ENCODE data around the gene MAD1L1. TPM values are rescaled to one million over a fixed set of nuclear protein-coding genes. Genes with fewer than 3 reads are reported as not detected.

Gene MAD1L1
- total RNA-seq, 4 donors from 2014 or later: 21.0 to 49.7 (median 29.8) TPM

DNA sequence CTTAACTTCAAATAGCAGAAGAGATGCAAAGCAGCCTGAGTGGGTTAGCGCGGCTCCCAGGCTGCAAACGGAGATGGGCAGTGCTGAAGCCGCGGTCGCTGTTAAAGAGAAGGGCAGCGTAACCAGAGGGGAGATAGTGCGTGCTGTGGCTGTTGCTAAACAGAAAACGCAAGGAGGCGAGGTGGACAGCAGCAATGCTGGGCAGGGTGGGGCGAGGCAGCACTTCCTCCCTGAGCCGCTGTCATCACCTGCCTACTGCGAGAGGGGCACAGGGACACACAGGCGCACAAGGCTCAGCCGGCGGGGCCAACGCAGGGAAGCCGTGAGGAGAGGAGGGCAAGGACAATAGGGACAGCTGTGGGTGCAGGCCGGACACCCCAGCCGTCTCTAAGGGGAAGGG lies 137.3 kb downstream of the MAD1L1 start:
- TF ChIP-seq, protein P1, sequence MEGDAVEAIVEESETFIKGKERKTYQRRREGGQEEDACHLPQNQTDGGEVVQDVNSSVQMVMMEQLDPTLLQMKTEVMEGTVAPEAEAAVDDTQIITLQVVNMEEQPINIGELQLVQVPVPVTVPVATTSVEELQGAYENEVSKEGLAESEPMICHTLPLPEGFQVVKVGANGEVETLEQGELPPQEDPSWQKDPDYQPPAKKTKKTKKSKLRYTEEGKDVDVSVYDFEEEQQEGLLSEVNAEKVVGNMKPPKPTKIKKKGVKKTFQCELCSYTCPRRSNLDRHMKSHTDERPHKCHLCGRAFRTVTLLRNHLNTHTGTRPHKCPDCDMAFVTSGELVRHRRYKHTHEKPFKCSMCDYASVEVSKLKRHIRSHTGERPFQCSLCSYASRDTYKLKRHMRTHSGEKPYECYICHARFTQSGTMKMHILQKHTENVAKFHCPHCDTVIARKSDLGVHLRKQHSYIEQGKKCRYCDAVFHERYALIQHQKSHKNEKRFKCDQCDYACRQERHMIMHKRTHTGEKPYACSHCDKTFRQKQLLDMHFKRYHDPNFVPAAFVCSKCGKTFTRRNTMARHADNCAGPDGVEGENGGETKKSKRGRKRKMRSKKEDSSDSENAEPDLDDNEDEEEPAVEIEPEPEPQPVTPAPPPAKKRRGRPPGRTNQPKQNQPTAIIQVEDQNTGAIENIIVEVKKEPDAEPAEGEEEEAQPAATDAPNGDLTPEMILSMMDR (IDR thresholded peaks at IDR 0.05; ENCODE audit: low read depth): no peak

DNA sequence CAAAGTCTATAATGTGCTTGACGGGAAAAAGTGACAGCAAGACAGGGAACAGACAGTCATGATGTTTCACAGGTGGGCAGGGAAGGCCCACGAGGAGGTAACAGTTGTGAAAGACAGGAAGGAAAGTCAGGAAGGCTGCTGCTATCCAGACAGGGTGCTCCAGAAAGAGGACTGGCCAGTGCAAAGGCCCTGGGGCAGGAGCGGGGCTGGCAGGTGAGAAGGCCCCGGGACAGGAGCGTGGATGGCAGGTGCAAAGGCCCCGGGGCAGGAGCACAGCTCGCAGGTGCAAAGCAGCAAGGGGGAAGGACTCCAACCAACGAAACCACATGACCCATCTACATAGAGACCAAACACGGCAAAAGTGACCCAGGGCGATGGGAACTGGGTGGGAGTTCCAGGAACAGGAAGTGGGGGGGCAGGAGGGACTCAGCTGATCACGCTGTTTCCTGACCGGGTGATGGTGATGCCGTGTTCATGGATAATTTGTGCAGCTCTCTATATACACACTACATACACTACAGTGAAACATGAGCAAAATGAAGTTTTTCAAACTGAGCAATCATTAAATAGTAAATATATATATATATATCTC lies 138.2 kb downstream of the MAD1L1 start:
- TF ChIP-seq, protein P1 (IDR thresholded peaks at IDR 0.05; ENCODE audit: low read depth): no peak

DNA sequence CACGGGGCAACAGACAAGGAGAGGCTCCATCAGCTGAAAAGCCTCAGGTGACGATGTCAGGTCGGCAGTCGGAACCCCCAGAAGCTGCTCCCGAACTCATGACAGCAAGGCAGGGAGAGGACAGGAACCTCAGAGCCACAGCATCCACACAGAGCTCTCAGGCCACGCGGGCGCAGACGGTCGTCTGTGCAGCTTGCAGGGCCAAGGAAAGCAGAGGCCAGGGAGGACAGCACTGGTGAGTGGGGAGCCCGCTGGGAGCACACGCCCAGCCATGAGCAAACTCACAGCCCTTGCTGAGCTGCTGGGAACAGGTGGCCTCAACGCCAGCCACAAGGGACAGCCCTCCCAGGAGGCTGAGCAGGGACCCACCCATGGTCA lies 138.9 kb downstream of the MAD1L1 start:
- TF ChIP-seq, protein P1 (IDR thresholded peaks at IDR 0.05; ENCODE audit: low read depth): no peak

DNA sequence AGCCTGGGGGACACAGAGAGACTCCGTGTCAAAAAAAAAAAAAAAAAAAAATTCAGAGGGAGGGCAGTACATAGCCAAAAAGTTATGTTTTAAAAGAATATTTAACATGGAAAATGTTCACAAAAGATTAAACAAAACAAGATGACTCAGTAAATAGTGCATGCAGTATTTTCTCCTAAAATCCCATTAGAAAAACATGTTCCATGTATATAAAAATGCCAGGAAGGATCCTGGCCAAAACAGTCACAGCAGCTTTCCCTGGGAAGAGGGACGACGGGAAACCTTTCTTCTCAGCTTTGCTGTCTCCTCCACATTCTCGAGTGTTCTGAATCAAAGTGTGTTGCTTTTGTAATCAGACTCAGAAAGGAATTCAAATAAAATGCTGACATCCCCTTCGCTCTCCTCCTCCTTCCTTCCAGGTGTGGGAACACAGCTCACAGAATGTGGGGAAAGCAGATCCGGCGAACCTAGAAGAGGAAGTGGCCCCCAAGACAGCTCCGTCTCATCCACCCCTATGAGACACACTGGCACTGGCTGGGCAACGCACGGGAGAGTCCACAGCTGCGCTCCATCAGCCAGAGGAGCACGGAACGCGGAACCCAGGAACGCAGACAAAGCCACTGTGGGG lies 139.4 kb downstream of the MAD1L1 start:
- TF ChIP-seq, protein P1 (IDR thresholded peaks at IDR 0.05; ENCODE audit: low read depth): no peak

DNA sequence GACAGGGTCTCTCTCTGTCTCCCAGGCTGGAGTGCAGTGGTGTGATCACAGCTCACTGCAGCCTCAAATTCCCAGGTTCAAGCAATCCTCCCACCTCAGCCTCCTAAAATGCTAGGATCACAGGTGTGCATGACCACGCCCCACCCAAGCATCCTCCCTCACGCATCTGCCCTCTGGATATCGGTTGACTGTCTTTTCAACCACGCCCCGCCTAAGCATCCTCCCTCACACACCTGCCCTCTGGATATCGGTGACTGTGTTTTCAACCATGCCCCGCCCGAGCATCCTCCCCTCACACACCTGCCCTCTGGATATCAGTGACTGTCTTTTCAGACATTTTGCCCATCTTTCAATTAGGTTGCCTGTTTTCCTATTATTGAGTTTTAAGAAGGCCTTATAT lies 140.5 kb downstream of the MAD1L1 start:
- TF ChIP-seq, protein P1 (IDR thresholded peaks at IDR 0.05; ENCODE audit: low read depth): no peak

DNA sequence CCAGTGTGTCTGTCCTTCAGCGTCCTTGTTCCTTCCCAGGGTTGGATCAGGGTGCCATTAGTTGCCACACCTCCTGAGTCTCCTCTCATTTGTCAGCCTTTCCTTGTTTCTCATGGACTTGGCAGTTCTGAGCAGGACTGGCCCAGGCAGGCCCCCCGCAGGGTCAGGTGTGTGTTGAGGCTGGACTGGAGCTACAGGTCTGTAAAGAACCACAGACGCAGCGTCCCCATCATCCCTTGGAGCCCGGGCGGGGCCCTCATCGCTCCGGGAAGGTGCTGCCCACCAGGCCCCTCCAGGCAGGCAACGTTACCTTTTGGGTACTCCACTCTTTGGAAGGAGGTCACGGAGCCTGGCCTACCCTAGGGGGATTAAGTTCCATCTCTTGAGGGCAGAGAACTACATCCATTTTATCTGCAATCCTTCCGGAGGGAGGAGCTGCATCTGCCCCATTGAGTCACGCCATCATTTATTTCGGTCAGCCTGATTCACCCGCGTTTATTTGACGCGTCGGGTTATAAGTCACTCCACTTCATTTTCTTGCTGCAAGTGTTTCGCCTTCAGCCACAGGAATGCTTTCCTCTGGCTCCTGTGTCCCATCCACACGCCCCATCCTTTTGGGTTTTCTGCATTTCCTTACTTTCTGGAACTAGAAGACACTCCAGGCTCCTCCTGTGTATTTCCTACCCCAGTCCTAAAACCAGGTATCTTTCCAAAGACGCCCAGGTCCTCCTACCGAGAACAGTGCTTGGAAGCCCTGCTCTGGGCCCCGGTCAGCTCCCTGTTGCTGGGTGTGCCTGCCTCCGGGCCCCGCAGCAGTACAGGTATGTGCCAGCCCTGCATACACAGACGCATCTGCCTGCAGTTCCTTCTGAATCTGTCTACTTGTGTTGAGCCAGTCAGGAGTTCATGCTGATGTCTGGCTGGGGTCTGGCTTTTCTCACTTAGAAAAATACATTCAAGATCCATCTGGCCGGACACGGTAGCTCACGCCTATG lies 141.9 kb downstream of the MAD1L1 start:
- TF ChIP-seq, protein P1 (IDR thresholded peaks at IDR 0.05; ENCODE audit: low read depth): no peak

DNA sequence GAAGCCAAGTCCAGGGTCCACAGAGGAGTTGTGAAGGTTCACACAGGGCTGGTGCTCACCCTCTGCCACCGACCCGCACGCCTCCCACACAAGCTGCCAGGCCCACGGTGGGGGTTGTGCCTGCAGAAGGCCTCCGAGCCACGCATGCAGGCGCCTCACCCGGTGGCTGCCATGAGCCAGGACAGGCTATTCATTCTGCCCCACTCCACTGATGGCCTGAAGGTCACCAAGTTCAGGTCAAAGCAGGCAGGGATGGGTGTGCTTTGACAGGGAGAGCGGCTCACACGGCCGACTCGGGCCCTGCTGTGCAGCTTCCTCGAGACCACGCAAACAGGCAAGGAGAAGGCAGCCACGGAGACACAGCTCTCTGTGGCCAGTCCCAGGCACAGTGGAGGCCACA lies 143.9 kb downstream of the MAD1L1 start:
- TF ChIP-seq, protein P1 (IDR thresholded peaks at IDR 0.05; ENCODE audit: low read depth): no peak
